ENCODE results near the gene MRPL41.

MRPL41 gene

DNA sequence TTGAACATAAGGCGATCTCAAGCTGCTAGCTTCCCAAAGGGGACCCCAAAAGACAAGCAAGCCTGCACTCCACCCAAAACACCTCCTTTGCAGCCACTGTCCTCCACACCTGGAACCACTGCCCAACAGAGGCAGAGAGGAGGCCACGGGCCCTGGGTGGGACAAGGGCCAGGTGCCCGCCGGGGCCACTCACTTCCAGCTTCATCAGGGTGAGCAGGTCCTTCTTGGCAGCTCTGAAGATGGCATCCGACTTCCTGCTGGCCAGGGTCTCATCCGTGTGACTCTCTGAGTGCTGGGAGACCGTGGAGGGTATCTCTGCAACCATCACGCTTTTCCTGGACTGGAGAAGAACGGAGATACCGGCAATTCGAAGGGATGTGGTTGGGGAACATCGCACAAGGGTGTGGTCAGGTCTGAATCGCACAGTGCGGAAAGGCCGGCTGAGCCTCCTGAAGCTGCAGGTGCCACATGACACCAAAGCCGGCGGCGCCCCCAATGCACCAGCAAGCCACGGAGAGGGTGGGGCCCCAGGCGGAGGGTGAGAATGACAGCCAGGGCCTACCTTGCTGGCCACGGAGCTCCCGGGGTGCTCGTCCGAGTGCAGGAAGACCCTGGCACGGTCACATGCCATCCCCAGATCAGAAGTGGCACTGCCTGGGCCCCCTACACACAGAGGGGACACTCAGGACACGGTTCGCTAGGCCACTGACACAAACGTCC is 46.1 kb upstream of the MRPL41 start:
- no peak overlapping the region for H3K9ac ChIP-seq (ENCODE audit: low read length)
- WGBS, result 90% methylated on average over 28 of the region's 28 CpGs
- H3K23ac ChIP-seq (ENCODE audit: low read length in 2 of 2), result no peak overlapping the region
- no peak overlapping the region for H2AK5ac ChIP-seq (ENCODE audit: low read length, severe bottlenecking)
- no peak overlapping the region for H2BK12ac ChIP-seq (ENCODE audit: low read length in 2 of 2)
- H3K36me3 ChIP-seq (ENCODE audit: control insufficient read depth in 1 of 2, insufficient read depth in 2 of 2, low read depth in 1 of 2, low read length in 2 of 2), result peaks cover 4 to 8% of the 10 kb centered on the region in 2 experiments
- no peak overlapping the region for H4K8ac ChIP-seq (ENCODE audit: low read length)
- no peak overlapping the region for H3K4me2 ChIP-seq (ENCODE audit: low read length, poor library complexity, severe bottlenecking)
- DNase-seq, result no peak
- no peak overlapping the region for H3K4ac ChIP-seq (ENCODE audit: low read depth in 1 of 2, low read length in 2 of 2)
- no peak overlapping the region for H3K18ac ChIP-seq (ENCODE audit: low read depth in 1 of 2, low read length in 2 of 2)
- no peak overlapping the region for H3K14ac ChIP-seq (ENCODE audit: low read length in 2 of 2)
- H3K4me3 ChIP-seq (ENCODE audit: insufficient read depth in 1 of 2, low read depth in 1 of 2, low read length in 2 of 2), result no peak overlapping the region
- no peaks in the 10 kb centered on the region for H3K27me3 ChIP-seq (ENCODE audit: control insufficient read depth in 1 of 2, insufficient read depth in 1 of 2, low read length in 2 of 2)
- no peak overlapping the region for H2BK5ac ChIP-seq (ENCODE audit: low read depth, low read length, poor library complexity, severe bottlenecking)
- H2AFZ ChIP-seq (ENCODE audit: low read depth, low read length), result no peak overlapping the region
- no peak overlapping the region for H3K27ac ChIP-seq (ENCODE audit: low read length, poor library complexity, severe bottlenecking)
- no peak overlapping the region for H4K91ac ChIP-seq (ENCODE audit: low read length)
- no peak overlapping the region for H2BK120ac ChIP-seq (ENCODE audit: low read depth, low read length)
- no peak overlapping the region for H2BK15ac ChIP-seq (ENCODE audit: low read depth, poor library complexity, severe bottlenecking)
- H3K4me1 ChIP-seq (ENCODE audit: control insufficient read depth, insufficient read depth, low read depth, low read length), result peaks cover 4% of the 10 kb centered on the region
- peaks cover 3% of the 10 kb centered on the region for H3K9me3 ChIP-seq (ENCODE audit: control insufficient read depth, low read length)
- H3K79me1 ChIP-seq (replicated peaks; ENCODE audit: low read length, poor library complexity, severe bottlenecking), result no peaks in the 10 kb centered on the region

GRCh38 chr9:137506274-137506673 is 45.4 kb upstream of the MRPL41 start:
- H2BK120ac ChIP-seq (ENCODE audit: low read depth, low read length), result no peak overlapping the region
- no peak overlapping the region for H3K14ac ChIP-seq (ENCODE audit: low read length in 2 of 2)
- peaks cover 3% of the 10 kb centered on the region for H3K9me3 ChIP-seq (ENCODE audit: control insufficient read depth, low read length)
- peaks cover 4 to 8% of the 10 kb centered on the region in 2 experiments for H3K36me3 ChIP-seq (ENCODE audit: control insufficient read depth in 1 of 2, insufficient read depth in 2 of 2, low read depth in 1 of 2, low read length in 2 of 2)
- no peak for DNase-seq
- H3K18ac ChIP-seq (ENCODE audit: low read depth in 1 of 2, low read length in 2 of 2), result no peak overlapping the region
- H3K79me1 ChIP-seq (replicated peaks; ENCODE audit: low read length, poor library complexity, severe bottlenecking), result no peaks in the 10 kb centered on the region
- H2AK5ac ChIP-seq (ENCODE audit: low read length, severe bottlenecking), result no peak overlapping the region
- H2BK15ac ChIP-seq (ENCODE audit: low read depth, poor library complexity, severe bottlenecking), result no peak overlapping the region
- no peak overlapping the region for H3K9ac ChIP-seq (ENCODE audit: low read length)
- H3K4ac ChIP-seq (ENCODE audit: low read depth in 1 of 2, low read length in 2 of 2), result no peak overlapping the region
- H4K8ac ChIP-seq (ENCODE audit: low read length), result no peak overlapping the region
- no peak overlapping the region for H2AFZ ChIP-seq (ENCODE audit: low read depth, low read length)
- 96% methylated on average over 15 of the region's 15 CpGs for WGBS
- H3K4me1 ChIP-seq (ENCODE audit: control insufficient read depth, insufficient read depth, low read depth, low read length), result peaks cover 4% of the 10 kb centered on the region
- no peak overlapping the region for H4K91ac ChIP-seq (ENCODE audit: low read length)
- no peaks in the 10 kb centered on the region for H3K27me3 ChIP-seq (ENCODE audit: control insufficient read depth in 1 of 2, insufficient read depth in 1 of 2, low read length in 2 of 2)
- no peak overlapping the region for H2BK5ac ChIP-seq (ENCODE audit: low read depth, low read length, poor library complexity, severe bottlenecking)
- no peak overlapping the region for H3K4me3 ChIP-seq (ENCODE audit: insufficient read depth in 1 of 2, low read depth in 1 of 2, low read length in 2 of 2)
- H2BK12ac ChIP-seq (ENCODE audit: low read length in 2 of 2), result no peak overlapping the region
- no peak overlapping the region for H3K27ac ChIP-seq (ENCODE audit: low read length, poor library complexity, severe bottlenecking)
- H3K23ac ChIP-seq (ENCODE audit: low read length in 2 of 2), result no peak overlapping the region
- no peak overlapping the region for H3K4me2 ChIP-seq (ENCODE audit: low read length, poor library complexity, severe bottlenecking)

GRCh38 chr9:137506702-137507171 is 44.9 kb upstream of the MRPL41 start:
- peak; percentile 25 for DNase-seq
- Histone ChIP-seq H2BK5ac (ENCODE audit: low read depth, low read length, poor library complexity, severe bottlenecking) (no peak overlapping the region), H2AFZ (ENCODE audit: low read depth, low read length) (no peak overlapping the region), H3K4ac (ENCODE audit: low read depth in 1 of 2, low read length in 2 of 2) (no peak overlapping the region), H4K8ac (ENCODE audit: low read length) (no peak overlapping the region), H3K27ac (ENCODE audit: low read length, poor library complexity, severe bottlenecking) (no peak overlapping the region), H4K91ac (ENCODE audit: low read length) (no peak overlapping the region), H3K4me1 (ENCODE audit: control insufficient read depth, insufficient read depth, low read depth, low read length) (peaks cover 4% of the 10 kb centered on the region), H2AK5ac (ENCODE audit: low read length, severe bottlenecking) (no peak overlapping the region), H3K27me3 (ENCODE audit: control insufficient read depth in 1 of 2, insufficient read depth in 1 of 2, low read length in 2 of 2) (no peaks in the 10 kb centered on the region), H3K4me3 (ENCODE audit: insufficient read depth in 1 of 2, low read depth in 1 of 2, low read length in 2 of 2) (no peak overlapping the region), H3K18ac (ENCODE audit: low read depth in 1 of 2, low read length in 2 of 2) (no peak overlapping the region), H3K36me3 (ENCODE audit: control insufficient read depth in 1 of 2, insufficient read depth in 2 of 2, low read depth in 1 of 2, low read length in 2 of 2) (peaks cover 4 to 8% of the 10 kb centered on the region in 2 experiments), H3K4me2 (ENCODE audit: low read length, poor library complexity, severe bottlenecking) (no peak overlapping the region), H2BK12ac (ENCODE audit: low read length in 2 of 2) (no peak overlapping the region), H2BK15ac (ENCODE audit: low read depth, poor library complexity, severe bottlenecking) (no peak overlapping the region), H3K9ac (ENCODE audit: low read length) (no peak overlapping the region), H3K23ac (ENCODE audit: low read length in 2 of 2) (no peak overlapping the region), H3K14ac (ENCODE audit: low read length in 2 of 2) (no peak overlapping the region), H3K79me1 (replicated peaks; ENCODE audit: low read length, poor library complexity, severe bottlenecking) (no peaks in the 10 kb centered on the region), H2BK120ac (ENCODE audit: low read depth, low read length) (no peak overlapping the region), H3K9me3 (ENCODE audit: control insufficient read depth, low read length) (peaks cover 3% of the 10 kb centered on the region)
- 94% methylated on average over 26 of the region's 26 CpGs for WGBS

GRCh38 chr9:137509198-137509597 is 42.5 kb upstream of the MRPL41 start:
- Histone ChIP-seq H3K4me1 (ENCODE audit: control insufficient read depth, insufficient read depth, low read depth, low read length) (peaks cover 5% of the 10 kb centered on the region), H2BK12ac (ENCODE audit: low read length in 2 of 2) (no peak overlapping the region), H2BK15ac (ENCODE audit: low read depth, poor library complexity, severe bottlenecking) (no peak overlapping the region), H3K18ac (ENCODE audit: low read depth in 1 of 2, low read length in 2 of 2) (no peak overlapping the region), H3K23ac (ENCODE audit: low read length in 2 of 2) (no peak overlapping the region), H3K36me3 (ENCODE audit: control insufficient read depth in 1 of 2, insufficient read depth in 2 of 2, low read depth in 1 of 2, low read length in 2 of 2) (peaks cover 4 to 8% of the 10 kb centered on the region in 2 experiments), H3K27me3 (ENCODE audit: control insufficient read depth in 1 of 2, insufficient read depth in 1 of 2, low read length in 2 of 2) (no peaks in the 10 kb centered on the region), H4K8ac (ENCODE audit: low read length) (no peak overlapping the region), H3K9me3 (ENCODE audit: control insufficient read depth, low read length) (peaks cover 3% of the 10 kb centered on the region), H3K27ac (ENCODE audit: low read length, poor library complexity, severe bottlenecking) (no peak overlapping the region), H3K4me2 (ENCODE audit: low read length, poor library complexity, severe bottlenecking) (no peak overlapping the region), H2AFZ (ENCODE audit: low read depth, low read length) (no peak overlapping the region), H4K91ac (ENCODE audit: low read length) (peak overlapping the region; percentile 3), H3K79me1 (replicated peaks; ENCODE audit: low read length, poor library complexity, severe bottlenecking) (no peaks in the 10 kb centered on the region), H3K9ac (ENCODE audit: low read length) (no peak overlapping the region), H2AK5ac (ENCODE audit: low read length, severe bottlenecking) (no peak overlapping the region), H3K14ac (ENCODE audit: low read length in 2 of 2) (no peak overlapping the region), H3K4me3 (ENCODE audit: insufficient read depth in 1 of 2, low read depth in 1 of 2, low read length in 2 of 2) (no peak overlapping the region), H3K4ac (ENCODE audit: low read depth in 1 of 2, low read length in 2 of 2) (no peak overlapping the region), H2BK5ac (ENCODE audit: low read depth, low read length, poor library complexity, severe bottlenecking) (no peak overlapping the region), H2BK120ac (ENCODE audit: low read depth, low read length) (no peak overlapping the region)
- DNase-seq, result no peak
- 96% methylated on average over 14 of the region's 14 CpGs for WGBS
